ENCODE results near the gene SORBS1.

Gene SORBS1

GRCh38 chr10:95578619-95579018 lies 17.4 kb upstream of the SORBS1 start:
- in situ Hi-C loops (cut with MboI; ENCODE audit: low pct_unique_long_range_greater_than_20kb, low sequenced_read_pairs, unreplicated experiment) = loop anchor here (25.0 kb wide), 1 partner anchor 441 kb away; no protein-coding TSS in a partner anchor

GRCh38 chr10:95574649-95575365 lies 13.6 kb upstream of the SORBS1 start:
- no peak for TF ChIP-seq CTCF (IDR thresholded peaks at IDR 0.05; ENCODE audit: extremely low read depth, insufficient read depth, missing control alignments)
- no peak for DNase-seq (ENCODE audit: low spot score)
- in situ Hi-C loops (cut with MboI; ENCODE audit: low pct_unique_long_range_greater_than_20kb, low sequenced_read_pairs, unreplicated experiment) = loop anchor here (25.0 kb wide), 1 partner anchor 438 kb away; no protein-coding TSS in a partner anchor

More at GRCh38 chr10:95578619-95579018, 17.4 kb upstream of the SORBS1 start:
- DNase-seq (ENCODE audit: low spot score) = no peak
- TF ChIP-seq CTCF (IDR thresholded peaks at IDR 0.05; ENCODE audit: extremely low read depth, insufficient read depth, missing control alignments) = no peak

GRCh38 chr10:95573964-95574604 lies 12.9 kb upstream of the SORBS1 start:
- in situ Hi-C loops (cut with MboI; ENCODE audit: low pct_unique_long_range_greater_than_20kb, low sequenced_read_pairs, unreplicated experiment) = no loop called here
- DNase-seq (ENCODE audit: low spot score) = no peak
- TF ChIP-seq CTCF (IDR thresholded peaks at IDR 0.05; ENCODE audit: extremely low read depth, insufficient read depth, missing control alignments) = no peak

- no peak for DNase-seq (ENCODE audit: low spot score)
- TF ChIP-seq CTCF (IDR thresholded peaks at IDR 0.05; ENCODE audit: extremely low read depth, insufficient read depth, missing control alignments) = no peak
- in situ Hi-C loops (cut with MboI; ENCODE audit: low pct_unique_long_range_greater_than_20kb, low sequenced_read_pairs, unreplicated experiment) = no loop called here
Measured at GRCh38 chr10:95573527-95573926, 12.4 kb upstream of the SORBS1 start.

GRCh38 chr10:95572131-95572820 lies 11.1 kb upstream of the SORBS1 start:
- in situ Hi-C loops (cut with MboI; ENCODE audit: low pct_unique_long_range_greater_than_20kb, low sequenced_read_pairs, unreplicated experiment) = no loop called here
- no peak for DNase-seq (ENCODE audit: low spot score)
- TF ChIP-seq CTCF (IDR thresholded peaks at IDR 0.05; ENCODE audit: extremely low read depth, insufficient read depth, missing control alignments) = no peak

- DNase-seq (ENCODE audit: low spot score) = no peak
- TF ChIP-seq CTCF (IDR thresholded peaks at IDR 0.05; ENCODE audit: extremely low read depth, insufficient read depth, missing control alignments) = no peak
- in situ Hi-C loops (cut with MboI; ENCODE audit: low pct_unique_long_range_greater_than_20kb, low sequenced_read_pairs, unreplicated experiment) = no loop called here
Measured at GRCh38 chr10:95571390-95571789, 10.2 kb upstream of the SORBS1 start.

Data from GM13977 (cell line).